Measurements from ENCODE around the gene ANKRD61. TPM values are rescaled to one million over a fixed set of nuclear protein-coding genes. Genes with fewer than 3 reads are reported as not detected.

ANKRD61 gene
- polyA plus RNA-seq, 3 donors, result not detected

DNA sequence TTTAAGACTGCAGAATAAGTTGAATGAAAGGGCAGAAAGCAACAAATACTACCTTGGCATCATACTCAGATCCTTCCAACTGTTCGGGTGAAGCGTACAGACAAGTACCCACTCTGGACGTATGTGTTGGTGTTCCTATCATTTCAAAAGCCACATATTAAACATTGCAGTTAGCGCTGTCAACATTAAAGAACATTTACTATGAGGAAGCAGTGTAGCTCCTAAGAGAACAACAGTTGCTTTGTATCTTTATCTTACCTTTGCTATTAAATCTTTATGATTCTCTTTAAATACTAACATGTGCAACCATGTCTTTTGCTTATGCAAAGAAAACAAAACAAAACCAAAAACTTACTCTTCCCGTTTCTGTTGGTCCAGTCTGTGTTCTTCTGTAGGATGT is 2.6 kb upstream of the ANKRD61 start:
- H3K36me3 ChIP-seq (replicated peaks in 1 of 2; ENCODE audit: control insufficient read depth in 1 of 2, insufficient read depth in 2 of 2, low read length in 2 of 2), result peaks cover 37 to 75% of the 10 kb centered on the region in 2 donors
- H4K20me1 ChIP-seq (ENCODE audit: insufficient read depth, low read length), result no peaks in the 10 kb centered on the region
- no peak overlapping the region for H2AFZ ChIP-seq (ENCODE audit: insufficient read depth, low read depth, low read length, poor library complexity, severe bottlenecking)
- no peak overlapping the region for H3K9ac ChIP-seq (ENCODE audit: insufficient read depth, low read length, poor library complexity, severe bottlenecking)
- peak overlapping the region in 3 of 7 donors; percentile 26 to 97 (median 95) for H3K27ac Mint-ChIP-seq
- TF ChIP-seq, protein P1, sequence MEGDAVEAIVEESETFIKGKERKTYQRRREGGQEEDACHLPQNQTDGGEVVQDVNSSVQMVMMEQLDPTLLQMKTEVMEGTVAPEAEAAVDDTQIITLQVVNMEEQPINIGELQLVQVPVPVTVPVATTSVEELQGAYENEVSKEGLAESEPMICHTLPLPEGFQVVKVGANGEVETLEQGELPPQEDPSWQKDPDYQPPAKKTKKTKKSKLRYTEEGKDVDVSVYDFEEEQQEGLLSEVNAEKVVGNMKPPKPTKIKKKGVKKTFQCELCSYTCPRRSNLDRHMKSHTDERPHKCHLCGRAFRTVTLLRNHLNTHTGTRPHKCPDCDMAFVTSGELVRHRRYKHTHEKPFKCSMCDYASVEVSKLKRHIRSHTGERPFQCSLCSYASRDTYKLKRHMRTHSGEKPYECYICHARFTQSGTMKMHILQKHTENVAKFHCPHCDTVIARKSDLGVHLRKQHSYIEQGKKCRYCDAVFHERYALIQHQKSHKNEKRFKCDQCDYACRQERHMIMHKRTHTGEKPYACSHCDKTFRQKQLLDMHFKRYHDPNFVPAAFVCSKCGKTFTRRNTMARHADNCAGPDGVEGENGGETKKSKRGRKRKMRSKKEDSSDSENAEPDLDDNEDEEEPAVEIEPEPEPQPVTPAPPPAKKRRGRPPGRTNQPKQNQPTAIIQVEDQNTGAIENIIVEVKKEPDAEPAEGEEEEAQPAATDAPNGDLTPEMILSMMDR (IDR thresholded peaks at IDR 0.05), result no peak
- no peak overlapping the region for H3K4me3 ChIP-seq (replicated peaks in 1 of 3; ENCODE audit: low read depth in 2 of 3, low read length in 3 of 3)
- H3K9me3 ChIP-seq (replicated peaks in 1 of 2; ENCODE audit: control insufficient read depth in 1 of 2, insufficient read depth in 1 of 2, low read length in 2 of 2), result no peaks in the 10 kb centered on the region
- H3K4me2 ChIP-seq (replicated peaks; ENCODE audit: extremely low read depth, low read length, poor library complexity, severe bottlenecking), result no peak overlapping the region
- intact Hi-C loops (cut with micrococcal nuclease), result no loop called here
- no peaks in the 10 kb centered on the region for H3K27me3 Mint-ChIP-seq (ENCODE audit: low read depth in 3 of 3)
- 100% methylated on average over 3 of the region's 5 CpGs for WGBS (ENCODE audit: insufficient coverage)
- H3K9me3 Mint-ChIP-seq, result no peaks in the 10 kb centered on the region
- no peak for DNase-seq
- H3K79me2 ChIP-seq (ENCODE audit: insufficient read depth, low read length), result peaks cover 36% of the 10 kb centered on the region
- peaks cover 40% of the 10 kb centered on the region for H3K4me1 Mint-ChIP-seq
- peaks cover 50 to 69% of the 10 kb centered on the region in 2 donors for H3K36me3 Mint-ChIP-seq
- H3K4me1 ChIP-seq (ENCODE audit: control insufficient read depth in 1 of 2, insufficient read depth in 2 of 2, low read length in 2 of 2), result peaks cover 33 to 37% of the 10 kb centered on the region in 2 donors
- no peaks in the 10 kb centered on the region for H3K27me3 ChIP-seq (ENCODE audit: control insufficient read depth in 2 of 2, insufficient read depth in 2 of 2, low read length in 2 of 2)
- H3K27ac ChIP-seq (ENCODE audit: low read depth in 1 of 2, low read length in 2 of 2), result peak overlapping the region in 1 of 2 donors; percentile 15
- no peak overlapping the region for H3K4me3 Mint-ChIP-seq

DNA sequence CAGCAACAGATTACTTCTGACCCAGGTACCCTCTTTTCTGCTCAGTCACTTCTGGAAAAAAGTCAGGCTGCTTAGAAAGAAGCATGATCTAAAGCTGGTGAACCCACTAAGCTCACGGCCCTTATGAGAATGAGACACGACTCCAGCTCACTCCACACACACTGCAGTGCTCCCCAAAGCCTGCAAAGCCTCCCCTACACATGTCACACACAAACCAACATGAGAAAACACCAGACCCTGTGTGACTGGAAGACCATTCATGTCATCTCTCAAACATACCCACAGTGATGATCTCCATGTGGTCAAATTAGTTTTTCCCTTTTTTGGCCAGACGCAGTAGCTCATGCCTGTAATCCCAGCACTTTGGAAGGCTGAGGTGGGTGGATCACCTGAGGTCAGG is 391 bp downstream of the ANKRD61 start:
- Histone ChIP-seq H3K27me3 (ENCODE audit: control insufficient read depth in 2 of 2, insufficient read depth in 2 of 2, low read length in 2 of 2) (no peaks in the 10 kb centered on the region), H2AFZ (ENCODE audit: insufficient read depth, low read depth, low read length, poor library complexity, severe bottlenecking) (no peak overlapping the region), H3K79me2 (ENCODE audit: insufficient read depth, low read length) (peaks cover 14% of the 10 kb centered on the region), H3K9me3 (replicated peaks in 1 of 2; ENCODE audit: control insufficient read depth in 1 of 2, insufficient read depth in 1 of 2, low read length in 2 of 2) (no peaks in the 10 kb centered on the region), H3K36me3 (replicated peaks in 1 of 2; ENCODE audit: control insufficient read depth in 1 of 2, insufficient read depth in 2 of 2, low read length in 2 of 2) (peaks cover 53 to 85% of the 10 kb centered on the region in 2 donors), H3K9ac (ENCODE audit: insufficient read depth, low read length, poor library complexity, severe bottlenecking) (no peak overlapping the region), H3K4me3 (replicated peaks in 1 of 3; ENCODE audit: low read depth in 2 of 3, low read length in 3 of 3) (no peak overlapping the region), H3K27ac (ENCODE audit: low read depth in 1 of 2, low read length in 2 of 2) (no peak overlapping the region), H3K4me1 (ENCODE audit: control insufficient read depth in 1 of 2, insufficient read depth in 2 of 2, low read length in 2 of 2) (peaks cover 13 to 15% of the 10 kb centered on the region in 2 donors), H3K4me2 (replicated peaks; ENCODE audit: extremely low read depth, low read length, poor library complexity, severe bottlenecking) (no peak overlapping the region), H4K20me1 (ENCODE audit: insufficient read depth, low read length) (no peaks in the 10 kb centered on the region)
- H3K4me3 Mint-ChIP-seq, result no peak overlapping the region
- no peak for DNase-seq
- WGBS (ENCODE audit: insufficient coverage), result 86% methylated on average over 1 of the region's 3 CpGs
- no peaks in the 10 kb centered on the region for H3K9me3 Mint-ChIP-seq
- H3K4me1 Mint-ChIP-seq, result peaks cover 25% of the 10 kb centered on the region
- peaks cover 66 to 83% of the 10 kb centered on the region in 2 donors for H3K36me3 Mint-ChIP-seq
- TF ChIP-seq, protein P1 (IDR thresholded peaks at IDR 0.05), result no peak
- H3K27ac Mint-ChIP-seq, result peak overlapping the region in 3 of 7 donors; percentile 22 to 69 (median 35)
- H3K27me3 Mint-ChIP-seq (ENCODE audit: low read depth in 3 of 3), result no peaks in the 10 kb centered on the region
- intact Hi-C loops (cut with micrococcal nuclease), result no loop called here
